Osteocyte (in vitro differentiated cells): ENCODE data around the gene ERCC2. TPM values are rescaled to one million over a fixed set of nuclear protein-coding genes. Genes with fewer than 3 reads are reported as not detected.
"Not testable (repeated sequence)": the region's sequence is repeated elsewhere in the genome, so short reads cannot be mapped to it uniquely, and the experiment has no call there.

Source experiments
- DNase-seq: peaks from one replicate; pipeline ENCODE4 v3.0.0; 2021; ENCODE audit warnings: mixed read lengths; ENCODE audit not compliant: unreplicated experiment; ENCODE audit errors: extremely low spot score
- H3K27ac Mint-ChIP-seq: one replicate; pipeline ENCODE4 v1.8.0; 2021; ENCODE audit warnings: mild to moderate bottlenecking, mixed read lengths; ENCODE audit not compliant: unreplicated experiment
- H3K27me3 Mint-ChIP-seq: one replicate; pipeline ENCODE4 v1.8.0; 2021; ENCODE audit warnings: mixed read lengths; ENCODE audit not compliant: unreplicated experiment
- H3K36me3 Mint-ChIP-seq: one replicate; pipeline ENCODE4 v1.8.0; 2021; ENCODE audit warnings: mixed read lengths; ENCODE audit not compliant: unreplicated experiment
- H3K4me1 Mint-ChIP-seq: one replicate; pipeline ENCODE4 v1.8.0; 2021; ENCODE audit warnings: mixed read lengths; ENCODE audit not compliant: unreplicated experiment
- H3K4me3 Mint-ChIP-seq: one replicate; pipeline ENCODE4 v1.8.0; 2021; ENCODE audit warnings: mild to moderate bottlenecking, moderate library complexity, mixed read lengths; ENCODE audit not compliant: unreplicated experiment
- H3K9me3 Mint-ChIP-seq: one replicate; pipeline ENCODE4 v1.8.0; 2021; ENCODE audit warnings: mixed read lengths; ENCODE audit not compliant: unreplicated experiment
- total RNA-seq: library from RNA; stranded (reverse); gene quantifications from 2 replicates; pipeline ENCODE4 v1.2.1, GENCODE V29; 2021
- TF ChIP-seq, protein P1 (sequence below): fragments of 200-600 bp; sonication (generic); IDR thresholded peaks from 2 replicates; pipeline ENCODE4 v1.5.0; 2021; ENCODE audit warnings: antibody characterized with exemption, mild to moderate bottlenecking, moderate library complexity

ERCC2 gene
- total RNA-seq, 1 donor from 2014 or later: 32.7 TPM

- peaks cover 6% of the 10 kb centered on the region for H3K4me1 Mint-ChIP-seq
- no peak overlapping the region for H3K4me3 Mint-ChIP-seq
- TF ChIP-seq, protein P1, sequence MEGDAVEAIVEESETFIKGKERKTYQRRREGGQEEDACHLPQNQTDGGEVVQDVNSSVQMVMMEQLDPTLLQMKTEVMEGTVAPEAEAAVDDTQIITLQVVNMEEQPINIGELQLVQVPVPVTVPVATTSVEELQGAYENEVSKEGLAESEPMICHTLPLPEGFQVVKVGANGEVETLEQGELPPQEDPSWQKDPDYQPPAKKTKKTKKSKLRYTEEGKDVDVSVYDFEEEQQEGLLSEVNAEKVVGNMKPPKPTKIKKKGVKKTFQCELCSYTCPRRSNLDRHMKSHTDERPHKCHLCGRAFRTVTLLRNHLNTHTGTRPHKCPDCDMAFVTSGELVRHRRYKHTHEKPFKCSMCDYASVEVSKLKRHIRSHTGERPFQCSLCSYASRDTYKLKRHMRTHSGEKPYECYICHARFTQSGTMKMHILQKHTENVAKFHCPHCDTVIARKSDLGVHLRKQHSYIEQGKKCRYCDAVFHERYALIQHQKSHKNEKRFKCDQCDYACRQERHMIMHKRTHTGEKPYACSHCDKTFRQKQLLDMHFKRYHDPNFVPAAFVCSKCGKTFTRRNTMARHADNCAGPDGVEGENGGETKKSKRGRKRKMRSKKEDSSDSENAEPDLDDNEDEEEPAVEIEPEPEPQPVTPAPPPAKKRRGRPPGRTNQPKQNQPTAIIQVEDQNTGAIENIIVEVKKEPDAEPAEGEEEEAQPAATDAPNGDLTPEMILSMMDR: no peak
- H3K36me3 Mint-ChIP-seq: no peaks in the 10 kb centered on the region
- DNase-seq: no peak
- no peaks in the 10 kb centered on the region for H3K9me3 Mint-ChIP-seq
- H3K27ac Mint-ChIP-seq: no peak overlapping the region
- peaks cover 2% of the 10 kb centered on the region for H3K27me3 Mint-ChIP-seq
Observed at GRCh38 chr19:45340899-45341453, 29.4 kb downstream of the ERCC2 start.

- Mint-ChIP-seq H3K4me1 (peaks cover 6% of the 10 kb centered on the region), H3K27ac (no peak within 1 kb of the TSS), H3K27me3 (peaks cover 2% of the 10 kb centered on the region), H3K9me3 (no peaks in the 10 kb centered on the region), H3K4me3 (no peak within 1 kb of the TSS), H3K36me3 (no peaks in the 10 kb centered on the region)
- TF ChIP-seq, protein P1: no peak
- no peak for DNase-seq
Observed at GRCh38 chr19:45340232-45340898, 30.0 kb downstream of the ERCC2 start, which contains the start of gene KLC3. Gene KLC3 (plus strand): TSS chr19:45340750. CDS start chr19:45345542, 4,792 bp downstream.

DNA sequence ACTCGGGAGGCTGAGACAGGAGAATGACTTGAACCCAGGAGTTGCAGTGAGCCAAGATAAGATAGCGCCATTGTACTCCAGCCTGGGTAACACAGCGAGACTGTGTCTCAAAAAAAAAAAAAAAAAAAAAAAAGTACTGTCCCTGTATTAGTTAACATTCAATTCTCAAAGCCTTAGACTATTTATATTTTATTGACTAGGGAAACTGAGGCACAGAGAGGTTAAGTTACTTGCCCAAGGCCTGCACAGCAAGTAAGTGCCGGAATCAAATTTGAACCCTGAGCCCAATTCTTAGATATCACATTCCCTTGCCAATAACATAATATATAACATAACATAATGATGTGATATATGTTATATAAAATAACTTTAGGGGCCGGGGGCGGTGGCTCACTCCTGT is 30.7 kb downstream of the ERCC2 start:
- TF ChIP-seq, protein P1: no peak
- H3K36me3 Mint-ChIP-seq: no peaks in the 10 kb centered on the region
- no peaks in the 10 kb centered on the region for H3K27me3 Mint-ChIP-seq
- no peak for DNase-seq
- no peak overlapping the region for H3K27ac Mint-ChIP-seq
- no peaks in the 10 kb centered on the region for H3K9me3 Mint-ChIP-seq
- H3K4me3 Mint-ChIP-seq: no peak overlapping the region
- H3K4me1 Mint-ChIP-seq: peaks cover 6% of the 10 kb centered on the region

DNA sequence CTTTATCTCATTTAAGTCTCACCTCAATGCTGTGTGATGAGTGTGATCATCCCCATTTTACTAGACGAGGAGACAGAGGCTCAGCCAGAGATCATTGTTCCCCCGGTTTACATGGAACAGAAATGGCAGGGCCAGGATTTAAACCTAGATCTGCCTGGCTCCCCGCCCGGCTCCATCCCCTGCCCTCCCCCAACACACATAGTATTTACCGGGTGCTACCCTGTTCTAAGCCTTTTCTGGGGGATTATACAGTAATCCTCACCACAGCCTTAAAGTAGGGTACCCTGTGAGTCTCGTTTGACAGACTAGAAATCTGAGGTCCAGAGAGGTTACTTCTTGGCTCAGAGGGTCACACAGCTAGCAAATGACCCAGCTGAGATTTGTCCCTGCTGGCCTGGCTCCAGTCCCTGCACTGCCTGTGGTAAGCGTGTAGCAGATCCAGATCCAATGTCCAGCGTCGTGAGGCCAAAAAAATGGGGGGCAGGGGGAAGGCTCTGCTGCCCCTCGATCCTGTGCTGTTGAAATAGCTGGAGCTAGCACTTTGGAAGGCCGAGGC is 33.6 kb downstream of the ERCC2 start:
- Mint-ChIP-seq H3K27me3 (no peaks in the 10 kb centered on the region), H3K4me1 (peaks cover 6% of the 10 kb centered on the region), H3K4me3 (no peak overlapping the region), H3K9me3 (no peaks in the 10 kb centered on the region), H3K36me3 (no peaks in the 10 kb centered on the region), H3K27ac (no peak overlapping the region)
- TF ChIP-seq, protein P1: no peak
- no peak for DNase-seq

GRCh38 chr19:45334881-45335280 is 35.5 kb downstream of the ERCC2 start:
- not testable (repeated sequence) for H3K9me3 Mint-ChIP-seq, H3K4me3 Mint-ChIP-seq, H3K27me3 Mint-ChIP-seq, DNase-seq, H3K36me3 Mint-ChIP-seq, H3K27ac Mint-ChIP-seq, H3K4me1 Mint-ChIP-seq
